OCI-LY1 (cell line): ENCODE measurements around the gene PUS10.

Experiments used
- H2AFZ ChIP-seq: fragments of 200-600 bp; sonication (generic), shearing (Covaris generic); 2 replicates; pipeline ENCODE4 v1.6.0; 2014; ENCODE audit warnings: antibody characterized with exemption, mild to moderate bottlenecking, low read length
- H3F3A ChIP-seq: fragments of 200-600 bp; sonication (generic), shearing (Covaris generic); 2 replicates; pipeline ENCODE4 v1.6.0; 2014; ENCODE audit warnings: mild to moderate bottlenecking, antibody characterized with exemption, low read length, moderate library complexity; ENCODE audit not compliant: insufficient read depth
- H3K27ac ChIP-seq: fragments of 200-600 bp; sonication (generic); 2 replicates; pipeline ENCODE4 v1.5.1; 2014; ENCODE audit warnings: low read length, mixed run types, mild to moderate bottlenecking, low read depth; ENCODE audit not compliant: poor library complexity, severe bottlenecking
- H3K27me3 ChIP-seq: fragments of 200-600 bp; sonication (generic); 2 replicates; pipeline ENCODE4 v1.6.0; 2014; ENCODE audit warnings: antibody characterized with exemption, mild to moderate bottlenecking, low read length, moderate library complexity; ENCODE audit not compliant: insufficient read depth
- H3K36me3 ChIP-seq: fragments of 200-600 bp; sonication (generic); 2 replicates; pipeline ENCODE4 v1.6.1; 2014; ENCODE audit warnings: mild to moderate bottlenecking, antibody characterized with exemption, low read length, moderate library complexity, mixed read lengths; ENCODE audit not compliant: insufficient read depth
- H3K4me1 ChIP-seq: fragments of 200-600 bp; sonication (generic); 2 replicates; pipeline ENCODE4 v1.5.1; 2014; ENCODE audit warnings: mild to moderate bottlenecking, low read length, moderate library complexity; ENCODE audit not compliant: insufficient read depth, severe bottlenecking
- H3K4me2 ChIP-seq: fragments of 200-600 bp; sonication (generic), shearing (Covaris generic); 2 replicates; pipeline ENCODE4 v1.6.1; 2014; ENCODE audit warnings: low read length
- H3K4me3 ChIP-seq: fragments of 200-600 bp; sonication (generic); 2 replicates; pipeline ENCODE4 v1.5.1; 2014; ENCODE audit warnings: low read length, low read depth, mild to moderate bottlenecking, mixed read lengths; ENCODE audit not compliant: poor library complexity, severe bottlenecking
- H3K79me2 ChIP-seq: fragments of 200-600 bp; shearing (Covaris generic); 2 replicates; pipeline ENCODE4 v1.6.1; 2016; ENCODE audit warnings: mixed run types, low read length, mixed read lengths; ENCODE audit not compliant: insufficient read depth
- H3K9ac ChIP-seq: fragments of 200-600 bp; sonication (generic), shearing (Covaris generic); 2 replicates; pipeline ENCODE4 v1.6.1; 2014; ENCODE audit warnings: mild to moderate bottlenecking, low read length, mixed read lengths
- H3K9me2 ChIP-seq: fragments of 200-600 bp; sonication (generic), shearing (Covaris generic); 2 replicates; pipeline ENCODE4 v1.6.1; 2014; ENCODE audit warnings: low read depth, mild to moderate bottlenecking, low read length, mixed read lengths
- H3K9me3 ChIP-seq: fragments of 200-600 bp; shearing (Covaris generic); 2 replicates; pipeline ENCODE4 v1.6.1; 2014; ENCODE audit warnings: low read length, mixed read lengths
- H4K20me1 ChIP-seq: fragments of 200-600 bp; sonication (generic), shearing (Covaris generic); 2 replicates; pipeline ENCODE4 v1.6.0; 2016; ENCODE audit warnings: mild to moderate bottlenecking, low read length; ENCODE audit not compliant: insufficient read depth
- EZH2 ChIP-seq: fragments of 200-600 bp; sonication (generic), shearing (Covaris generic); IDR thresholded peaks from 2 replicates; pipeline ENCODE4 v1.8.0; 2017; ENCODE audit warnings: borderline replicate concordance, mixed run types, mild to moderate bottlenecking, antibody characterized with exemption, low read length, moderate library complexity, mixed read lengths
- TF ChIP-seq, protein P1 (sequence below): fragments of 200-600 bp; sonication (generic), shearing (Covaris generic); IDR thresholded peaks from 2 replicates; pipeline ENCODE4 v1.5.1; 2017; ENCODE audit warnings: mild to moderate bottlenecking, antibody characterized with exemption, low read length, moderate library complexity, mixed read lengths

PUS10 gene, protein sequence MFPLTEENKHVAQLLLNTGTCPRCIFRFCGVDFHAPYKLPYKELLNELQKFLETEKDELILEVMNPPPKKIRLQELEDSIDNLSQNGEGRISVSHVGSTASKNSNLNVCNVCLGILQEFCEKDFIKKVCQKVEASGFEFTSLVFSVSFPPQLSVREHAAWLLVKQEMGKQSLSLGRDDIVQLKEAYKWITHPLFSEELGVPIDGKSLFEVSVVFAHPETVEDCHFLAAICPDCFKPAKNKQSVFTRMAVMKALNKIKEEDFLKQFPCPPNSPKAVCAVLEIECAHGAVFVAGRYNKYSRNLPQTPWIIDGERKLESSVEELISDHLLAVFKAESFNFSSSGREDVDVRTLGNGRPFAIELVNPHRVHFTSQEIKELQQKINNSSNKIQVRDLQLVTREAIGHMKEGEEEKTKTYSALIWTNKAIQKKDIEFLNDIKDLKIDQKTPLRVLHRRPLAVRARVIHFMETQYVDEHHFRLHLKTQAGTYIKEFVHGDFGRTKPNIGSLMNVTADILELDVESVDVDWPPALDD

DNA sequence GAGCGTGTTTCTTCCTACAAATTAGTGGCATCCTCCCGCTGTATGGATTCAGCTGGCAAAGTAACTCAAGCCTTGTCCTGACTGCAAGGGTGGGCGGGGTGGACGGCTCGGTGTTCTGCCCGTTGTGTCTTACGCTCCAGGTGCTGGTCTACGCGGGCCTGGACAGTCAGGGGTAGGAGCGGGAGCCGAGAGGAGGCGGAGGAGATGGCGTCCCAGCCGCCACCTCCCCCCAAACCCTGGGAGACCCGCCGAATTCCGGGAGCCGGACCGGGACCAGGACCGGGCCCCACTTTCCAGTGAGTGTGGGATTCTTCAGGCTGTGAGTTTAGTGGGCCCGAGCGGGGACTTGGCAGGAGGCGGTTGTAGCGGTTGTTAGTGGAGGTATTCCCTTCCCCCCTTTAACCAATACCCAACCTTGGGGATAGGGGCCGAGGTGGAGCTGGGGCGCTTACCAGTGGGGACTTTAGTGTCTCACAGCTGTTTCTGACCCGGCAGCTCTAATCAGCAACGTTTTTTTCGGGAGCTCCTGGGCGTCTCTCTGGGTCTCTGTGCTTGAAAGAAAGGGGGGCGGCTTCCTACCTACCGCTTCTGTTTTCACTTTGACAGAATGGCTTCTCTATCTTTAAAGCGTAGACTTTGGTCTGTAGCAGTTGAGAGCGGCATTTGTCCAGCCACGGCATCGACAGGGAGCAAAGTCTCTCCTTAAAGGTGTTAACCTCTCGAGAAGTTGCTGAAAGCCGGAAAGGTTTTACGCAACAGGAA is at the start of gene PUS10, which contains the start of gene PEX13:
PUS10 (minus strand) TSS at position 700 of the 762 bp plus-strand sequence. CDS start 6,365 bp downstream, outside the sequence.
PEX13 (plus strand) TSS at position 165 of the 762 bp plus-strand sequence; CDS start at position 205, 40 bp downstream.
- Histone ChIP-seq H3K27me3 (no peaks in the 10 kb centered on the region), H3K9ac (peak within 1 kb of the TSS; percentile 81), H3K4me1 (peaks cover 30% of the 10 kb centered on the region), H2AFZ (peak within 1 kb of the TSS; percentile 24), H4K20me1 (no peaks in the 10 kb centered on the region), H3K4me3 (peak within 1 kb of the TSS; percentile 89), H3K79me2 (peaks cover 43% of the 10 kb centered on the region), H3K4me2 (peak within 1 kb of the TSS; percentile 87), H3F3A (no peaks in the 10 kb centered on the region), H3K27ac (peak within 1 kb of the TSS; percentile 89), H3K9me3 (peaks cover 3% of the 10 kb centered on the region; the same call in 1 of the 2 replicates), H3K36me3 (peaks cover 20% of the 10 kb centered on the region), H3K9me2 (no peaks in the 10 kb centered on the region)
- TF ChIP-seq, protein P1, sequence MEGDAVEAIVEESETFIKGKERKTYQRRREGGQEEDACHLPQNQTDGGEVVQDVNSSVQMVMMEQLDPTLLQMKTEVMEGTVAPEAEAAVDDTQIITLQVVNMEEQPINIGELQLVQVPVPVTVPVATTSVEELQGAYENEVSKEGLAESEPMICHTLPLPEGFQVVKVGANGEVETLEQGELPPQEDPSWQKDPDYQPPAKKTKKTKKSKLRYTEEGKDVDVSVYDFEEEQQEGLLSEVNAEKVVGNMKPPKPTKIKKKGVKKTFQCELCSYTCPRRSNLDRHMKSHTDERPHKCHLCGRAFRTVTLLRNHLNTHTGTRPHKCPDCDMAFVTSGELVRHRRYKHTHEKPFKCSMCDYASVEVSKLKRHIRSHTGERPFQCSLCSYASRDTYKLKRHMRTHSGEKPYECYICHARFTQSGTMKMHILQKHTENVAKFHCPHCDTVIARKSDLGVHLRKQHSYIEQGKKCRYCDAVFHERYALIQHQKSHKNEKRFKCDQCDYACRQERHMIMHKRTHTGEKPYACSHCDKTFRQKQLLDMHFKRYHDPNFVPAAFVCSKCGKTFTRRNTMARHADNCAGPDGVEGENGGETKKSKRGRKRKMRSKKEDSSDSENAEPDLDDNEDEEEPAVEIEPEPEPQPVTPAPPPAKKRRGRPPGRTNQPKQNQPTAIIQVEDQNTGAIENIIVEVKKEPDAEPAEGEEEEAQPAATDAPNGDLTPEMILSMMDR: no peak
- TF ChIP-seq EZH2: no peak

- no peaks in the 10 kb centered on the region for H3F3A ChIP-seq
- peak within 1 kb of the TSS; percentile 29 for H3K27ac ChIP-seq
- H3K79me2 ChIP-seq: peaks cover 7% of the 10 kb centered on the region
- peak within 1 kb of the TSS; percentile 78 for H3K9ac ChIP-seq
- peaks cover 8% of the 10 kb centered on the region for H3K36me3 ChIP-seq
- peak within 1 kb of the TSS; percentile 80 for H3K4me3 ChIP-seq
- peak within 1 kb of the TSS; percentile 97 for H3K4me2 ChIP-seq
- peaks cover 19% of the 10 kb centered on the region for H3K4me1 ChIP-seq
- no peak for TF ChIP-seq EZH2
- TF ChIP-seq, protein P1: no peak
- no peaks in the 10 kb centered on the region for H3K27me3 ChIP-seq
- no peaks in the 10 kb centered on the region for H3K9me3 ChIP-seq
- H3K9me2 ChIP-seq: no peaks in the 10 kb centered on the region
- no peaks in the 10 kb centered on the region for H4K20me1 ChIP-seq
- peak within 1 kb of the TSS; percentile 70 for H2AFZ ChIP-seq
Measured at GRCh38 chr2:61065714-61066709, 48.0 kb upstream of the PUS10 start, which contains the start of gene SANBR. SANBR (plus strand) TSS chr2:61065871; CDS start chr2:61070351, 4,480 bp downstream.
